Measurements from ENCODE around the gene IGSF9B. TPM values are rescaled to one million over a fixed set of nuclear protein-coding genes. Genes with fewer than 3 reads are reported as not detected.

Gene IGSF9B
- polyA plus RNA-seq, 1 donor (not counting 4 experiments of a cell fraction or from before 2014, with no cell fraction given): 0.66 TPM

DNA sequence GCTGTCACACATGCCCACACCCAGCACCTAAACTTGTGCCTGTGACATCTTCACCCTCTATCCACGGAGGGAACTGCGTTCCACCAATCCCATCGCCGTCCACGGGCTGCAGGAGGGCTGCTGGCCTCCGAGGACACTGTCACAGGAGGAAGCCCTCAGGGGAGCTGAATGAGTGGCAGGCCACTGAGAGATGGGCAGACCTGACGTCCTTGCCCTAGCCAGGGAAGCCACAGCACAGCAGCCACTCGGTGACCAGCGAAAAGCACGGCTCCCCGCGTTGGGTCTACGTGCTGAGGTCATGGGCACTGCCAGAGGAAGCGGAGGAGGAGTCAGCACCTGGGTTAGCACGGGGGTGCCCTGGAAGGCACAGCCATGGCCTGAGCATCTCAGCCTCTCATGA, 50.5 kb downstream of the IGSF9B start:
- Histone ChIP-seq H3K36me3 (ENCODE audit: control insufficient read depth in 2 of 2, extremely low read depth in 1 of 2, insufficient read depth in 2 of 2, low read length in 2 of 2) (no peaks in the 10 kb centered on the region), H3K27me3 (ENCODE audit: control insufficient read depth, extremely low read depth, insufficient read depth, low read length) (no peaks in the 10 kb centered on the region), H3K9ac (ENCODE audit: control insufficient read depth, extremely low read depth, insufficient read depth, low read length) (no peak overlapping the region), H2AFZ (ENCODE audit: control insufficient read depth, low read length) (no peak overlapping the region), H3K79me2 (ENCODE audit: control insufficient read depth, insufficient read depth, low read length) (no peaks in the 10 kb centered on the region), H3K9me3 (ENCODE audit: control insufficient read depth, low read depth, low read length) (no peaks in the 10 kb centered on the region), H3K4me3 (ENCODE audit: control insufficient read depth in 2 of 3, extremely low read depth in 1 of 3, insufficient read depth in 2 of 3, low read depth in 1 of 3, low read length in 3 of 3) (no peak overlapping the region), H3K9me1 (ENCODE audit: control insufficient read depth, extremely low read depth, insufficient read depth, low read length) (no peaks in the 10 kb centered on the region), H4K20me1 (ENCODE audit: control insufficient read depth, extremely low read depth, insufficient read depth, low read length) (no peaks in the 10 kb centered on the region), H3K4me1 (ENCODE audit: control insufficient read depth, extremely low read depth, insufficient read depth, low read length) (no peaks in the 10 kb centered on the region), H3K27ac (ENCODE audit: control insufficient read depth, insufficient read depth, low read length) (no peak overlapping the region), H3K4me2 (ENCODE audit: control insufficient read depth, extremely low read depth, insufficient read depth, low read depth, low read length) (no peak overlapping the region)
- FAIRE-seq: no peak
- no peak for DNase-seq (ENCODE audit: low read depth, low spot score)
- no peak for TF ChIP-seq CTCF (optimal IDR thresholded peaks at IDR 0.05 in 1 of 3, IDR thresholded peaks at IDR 0.05 in 1 of 3, conservative IDR thresholded peaks at IDR 0.05 in 1 of 3; ENCODE audit: extremely low read depth in 1 of 3, insufficient read depth in 2 of 3, low read length in 3 of 3)
- no peak for TF ChIP-seq EZH2 (IDR thresholded peaks at IDR 0.05; ENCODE audit: low read length)
- dilution Hi-C loops (cut with MboI; ENCODE audit: extremely low pct_ligation_motif_present, low sequenced_read_pairs): no loop called here

DNA sequence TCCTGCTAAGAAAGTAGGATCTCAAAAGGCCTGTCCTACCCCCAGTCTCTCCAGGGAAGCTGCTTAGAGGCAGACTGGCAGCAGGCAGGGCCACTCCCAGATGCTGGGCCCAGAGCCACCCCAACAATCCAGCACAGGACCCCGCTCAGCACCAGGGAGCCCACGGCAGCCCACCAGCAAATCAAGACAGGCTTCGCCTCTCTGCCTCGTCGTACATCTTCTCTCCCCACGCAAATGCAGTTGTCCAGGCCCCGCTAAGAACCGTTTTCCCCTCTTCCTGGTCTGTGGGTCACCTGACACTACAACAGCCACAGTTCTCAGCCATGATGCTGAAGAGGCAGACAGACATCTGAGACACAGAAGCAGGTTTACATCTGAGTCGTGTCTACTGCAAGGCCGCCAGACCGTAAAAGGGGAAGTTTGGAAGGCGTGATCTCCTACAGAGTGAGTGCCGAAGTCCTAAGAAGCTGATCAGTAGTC, 51.1 kb downstream of the IGSF9B start:
- FAIRE-seq (no peak), DNase-seq (ENCODE audit: low read depth, low spot score) (no peak)
- Histone ChIP-seq H3K4me1 (ENCODE audit: control insufficient read depth, extremely low read depth, insufficient read depth, low read length) (no peaks in the 10 kb centered on the region), H3K4me3 (ENCODE audit: control insufficient read depth in 2 of 3, extremely low read depth in 1 of 3, insufficient read depth in 2 of 3, low read depth in 1 of 3, low read length in 3 of 3) (no peak overlapping the region), H4K20me1 (ENCODE audit: control insufficient read depth, extremely low read depth, insufficient read depth, low read length) (no peaks in the 10 kb centered on the region), H3K9me3 (ENCODE audit: control insufficient read depth, low read depth, low read length) (no peaks in the 10 kb centered on the region), H3K79me2 (ENCODE audit: control insufficient read depth, insufficient read depth, low read length) (no peaks in the 10 kb centered on the region), H3K27me3 (ENCODE audit: control insufficient read depth, extremely low read depth, insufficient read depth, low read length) (no peaks in the 10 kb centered on the region), H3K36me3 (ENCODE audit: control insufficient read depth in 2 of 2, extremely low read depth in 1 of 2, insufficient read depth in 2 of 2, low read length in 2 of 2) (no peaks in the 10 kb centered on the region), H3K9me1 (ENCODE audit: control insufficient read depth, extremely low read depth, insufficient read depth, low read length) (no peaks in the 10 kb centered on the region), H3K4me2 (ENCODE audit: control insufficient read depth, extremely low read depth, insufficient read depth, low read depth, low read length) (no peak overlapping the region), H2AFZ (ENCODE audit: control insufficient read depth, low read length) (no peak overlapping the region), H3K27ac (ENCODE audit: control insufficient read depth, insufficient read depth, low read length) (no peak overlapping the region), H3K9ac (ENCODE audit: control insufficient read depth, extremely low read depth, insufficient read depth, low read length) (no peak overlapping the region)
- dilution Hi-C loops (cut with MboI; ENCODE audit: extremely low pct_ligation_motif_present, low sequenced_read_pairs): no loop called here
- TF ChIP-seq CTCF (optimal IDR thresholded peaks at IDR 0.05 in 1 of 3, IDR thresholded peaks at IDR 0.05 in 1 of 3, conservative IDR thresholded peaks at IDR 0.05 in 1 of 3; ENCODE audit: extremely low read depth in 1 of 3, insufficient read depth in 2 of 3, low read length in 3 of 3) (no peak), EZH2 (IDR thresholded peaks at IDR 0.05; ENCODE audit: low read length) (no peak)

Data from keratinocyte (primary cell).